Measurements from ENCODE around the gene CFAP221.

Gene CFAP221

DNA sequence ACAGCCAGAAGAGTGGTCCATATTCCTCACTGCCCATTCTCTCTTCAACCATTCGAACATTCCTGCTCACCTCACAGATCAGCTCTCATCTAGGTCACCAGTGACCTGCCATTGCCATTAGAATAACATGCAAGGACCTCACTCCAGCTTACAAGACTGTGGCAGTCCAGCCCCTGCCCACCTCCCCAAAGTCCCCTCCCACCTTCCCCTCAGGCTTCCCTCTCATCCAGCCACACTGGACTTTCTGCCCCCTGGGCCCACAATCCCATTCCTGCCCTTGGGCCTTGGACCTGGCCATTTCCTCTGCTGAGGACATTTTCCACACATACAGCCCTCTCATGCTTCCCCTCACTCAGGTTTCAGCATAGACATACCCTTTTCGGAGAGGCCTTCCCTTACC is 129.5 kb downstream of the CFAP221 start:
- H3K4me3 ChIP-seq (ENCODE audit: low read depth, low read length), result no peak overlapping the region
- TF ChIP-seq, protein P1, sequence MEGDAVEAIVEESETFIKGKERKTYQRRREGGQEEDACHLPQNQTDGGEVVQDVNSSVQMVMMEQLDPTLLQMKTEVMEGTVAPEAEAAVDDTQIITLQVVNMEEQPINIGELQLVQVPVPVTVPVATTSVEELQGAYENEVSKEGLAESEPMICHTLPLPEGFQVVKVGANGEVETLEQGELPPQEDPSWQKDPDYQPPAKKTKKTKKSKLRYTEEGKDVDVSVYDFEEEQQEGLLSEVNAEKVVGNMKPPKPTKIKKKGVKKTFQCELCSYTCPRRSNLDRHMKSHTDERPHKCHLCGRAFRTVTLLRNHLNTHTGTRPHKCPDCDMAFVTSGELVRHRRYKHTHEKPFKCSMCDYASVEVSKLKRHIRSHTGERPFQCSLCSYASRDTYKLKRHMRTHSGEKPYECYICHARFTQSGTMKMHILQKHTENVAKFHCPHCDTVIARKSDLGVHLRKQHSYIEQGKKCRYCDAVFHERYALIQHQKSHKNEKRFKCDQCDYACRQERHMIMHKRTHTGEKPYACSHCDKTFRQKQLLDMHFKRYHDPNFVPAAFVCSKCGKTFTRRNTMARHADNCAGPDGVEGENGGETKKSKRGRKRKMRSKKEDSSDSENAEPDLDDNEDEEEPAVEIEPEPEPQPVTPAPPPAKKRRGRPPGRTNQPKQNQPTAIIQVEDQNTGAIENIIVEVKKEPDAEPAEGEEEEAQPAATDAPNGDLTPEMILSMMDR (IDR thresholded peaks at IDR 0.05; ENCODE audit: low read depth, low read length, missing control alignments), result no peak
- DNase-seq (ENCODE audit: low read depth), result no peak

DNA sequence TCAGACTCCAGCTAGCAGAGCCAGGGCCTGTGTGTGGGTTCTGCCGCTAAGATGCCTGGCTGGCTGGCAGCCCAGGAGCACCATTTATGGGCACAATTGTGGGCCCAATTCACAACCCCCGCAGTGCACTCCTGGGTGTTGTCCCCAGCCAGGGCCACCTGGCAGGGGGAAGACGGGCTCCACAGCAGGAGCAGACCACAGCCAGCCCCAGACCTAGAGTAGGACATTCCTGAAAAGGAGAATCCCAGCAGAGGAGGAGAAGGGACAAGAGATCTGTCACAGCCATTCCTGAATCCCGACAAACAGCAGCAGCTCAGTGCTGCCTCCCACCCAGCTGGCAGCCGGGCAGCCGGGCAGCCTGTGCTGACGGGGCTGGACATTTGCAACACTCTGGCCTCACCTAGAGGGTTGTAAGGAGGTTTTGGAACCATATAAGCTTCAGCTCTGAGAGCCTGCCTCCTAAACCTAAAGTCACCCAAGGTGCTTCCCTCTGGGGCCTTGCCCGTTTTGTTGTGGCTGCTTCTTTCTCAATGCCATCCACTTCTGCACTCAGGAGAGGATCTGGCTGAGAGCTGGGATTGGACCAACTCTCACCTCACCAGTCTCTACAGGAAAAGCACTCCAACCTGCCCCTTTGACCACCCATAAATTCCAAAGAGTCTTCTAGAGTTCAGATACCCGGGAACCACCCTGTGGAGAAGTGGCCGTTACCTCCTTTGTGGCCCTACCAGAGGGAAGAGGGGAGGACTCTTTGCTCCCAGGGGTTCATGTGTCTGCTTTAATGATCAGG is 130.7 kb downstream of the CFAP221 start:
- H3K4me3 ChIP-seq (ENCODE audit: low read depth, low read length), result no peak overlapping the region
- DNase-seq (ENCODE audit: low read depth), result no peak
- TF ChIP-seq, protein P1 (IDR thresholded peaks at IDR 0.05; ENCODE audit: low read depth, low read length, missing control alignments), result no peak

DNA sequence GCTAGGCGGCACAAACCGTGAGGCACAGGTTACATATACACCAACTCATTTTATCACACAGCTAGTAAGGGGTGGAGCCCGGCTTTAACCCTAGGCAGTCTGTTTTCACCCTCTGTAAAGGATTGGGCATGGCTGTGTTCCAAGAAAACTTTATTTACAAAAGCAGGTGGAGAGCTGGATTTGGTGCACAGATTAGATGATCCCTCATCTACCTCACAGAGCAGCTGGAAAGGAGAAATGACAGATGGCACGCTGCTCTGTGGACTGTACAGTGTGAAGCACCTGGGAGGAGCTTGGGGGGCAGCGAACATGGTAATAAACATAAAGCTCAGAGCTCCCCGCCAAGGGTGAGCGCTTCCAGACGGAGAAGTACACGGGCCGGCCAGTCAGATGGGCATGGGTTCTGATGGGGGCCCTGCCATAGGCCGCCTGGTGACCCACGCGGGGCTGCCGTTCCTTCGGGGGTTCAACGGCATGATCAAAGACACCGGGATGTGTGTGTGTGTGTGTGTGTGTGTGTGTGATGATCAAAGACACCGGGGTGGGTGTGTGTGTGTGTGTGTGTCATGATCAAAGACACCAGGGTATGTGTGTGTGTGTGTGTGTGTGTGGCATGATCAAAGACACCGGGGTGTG is 133.9 kb downstream of the CFAP221 start:
- H3K4me3 ChIP-seq (ENCODE audit: low read depth, low read length), result no peak overlapping the region
- TF ChIP-seq, protein P1 (IDR thresholded peaks at IDR 0.05; ENCODE audit: low read depth, low read length, missing control alignments), result no peak
- no peak for DNase-seq (ENCODE audit: low read depth)

DNA sequence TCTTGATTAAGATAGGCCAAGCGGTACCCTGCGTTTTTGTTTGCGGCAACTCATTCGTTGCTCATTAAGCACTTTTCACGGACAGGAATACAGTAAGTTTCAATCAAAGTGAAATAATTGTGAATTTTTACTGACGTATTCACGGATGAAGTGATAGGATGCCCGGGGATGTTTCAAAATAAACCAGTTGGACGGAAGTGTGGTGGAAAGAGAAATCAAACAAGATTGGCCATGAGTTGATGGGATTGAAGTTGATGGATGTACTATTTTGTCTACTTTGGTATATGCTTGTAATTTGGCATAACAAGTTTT is 135.2 kb downstream of the CFAP221 start:
- TF ChIP-seq, protein P1 (IDR thresholded peaks at IDR 0.05; ENCODE audit: low read depth, low read length, missing control alignments), result no peak
- H3K4me3 ChIP-seq (ENCODE audit: low read depth, low read length), result peak overlapping the region; percentile 95

DNA sequence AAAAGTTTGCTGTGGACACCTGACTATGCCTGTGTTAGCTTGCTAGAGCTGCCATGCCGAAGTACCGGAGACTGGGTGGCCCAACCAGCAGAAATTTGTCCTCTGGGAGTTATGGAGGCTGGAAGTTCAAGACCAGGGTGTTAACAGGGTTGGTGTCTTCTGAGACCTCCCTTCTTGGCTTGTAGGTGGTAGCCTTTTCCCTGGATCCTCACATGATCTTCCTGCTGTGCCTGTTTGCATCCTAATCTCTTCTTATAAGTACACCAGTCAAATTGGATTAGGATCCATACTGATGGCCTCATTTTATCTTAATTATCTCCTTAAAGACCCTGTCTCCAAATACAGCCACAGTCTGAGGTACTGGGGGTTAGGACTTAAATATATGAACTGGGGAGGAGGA is 135.6 kb downstream of the CFAP221 start:
- TF ChIP-seq, protein P1 (IDR thresholded peaks at IDR 0.05; ENCODE audit: low read depth, low read length, missing control alignments), result no peak
- no peak for DNase-seq (ENCODE audit: low read depth)
- peak overlapping the region; percentile 95 for H3K4me3 ChIP-seq (ENCODE audit: low read depth, low read length)

More for the DNA sequence above, 135.2 kb downstream of the CFAP221 start:
- DNase-seq (ENCODE audit: low read depth), result no peak

DNA sequence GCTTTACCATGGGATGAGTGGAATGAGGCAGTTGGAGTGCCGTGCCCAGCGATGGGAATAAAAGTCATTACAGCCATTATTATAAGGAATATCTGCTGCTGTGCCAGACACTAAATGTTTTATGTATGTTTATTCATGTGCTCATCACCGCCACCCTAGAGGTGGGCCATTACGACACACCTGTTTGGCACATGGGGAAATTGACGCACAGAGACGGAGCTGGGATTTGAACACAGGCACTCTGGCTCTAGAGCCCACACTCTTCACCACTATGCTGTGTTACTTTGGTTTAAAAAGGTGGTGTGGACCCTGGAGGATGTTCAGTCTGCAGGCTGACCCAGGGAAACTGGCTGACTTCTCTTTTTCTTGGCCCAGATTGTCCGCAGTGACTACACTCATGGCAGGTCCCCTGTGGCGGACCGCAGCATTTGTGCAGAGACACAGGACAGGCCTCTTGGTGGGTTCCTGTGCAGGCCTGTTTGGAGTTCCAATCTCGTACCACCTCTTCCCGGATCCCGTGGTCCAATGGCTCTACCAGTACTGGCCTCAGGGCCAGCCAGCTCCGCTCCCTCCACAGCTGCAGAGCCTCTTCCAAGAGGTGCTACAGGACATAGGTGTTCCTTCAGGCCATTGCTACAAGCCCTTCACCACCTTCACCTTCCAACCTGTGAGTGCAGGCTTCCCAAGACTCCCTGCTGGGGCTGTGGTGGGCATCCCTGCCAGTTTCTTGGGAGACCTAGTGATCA is 136.4 kb downstream of the CFAP221 start:
- TF ChIP-seq, protein P1 (IDR thresholded peaks at IDR 0.05; ENCODE audit: low read depth, low read length, missing control alignments), result no peak
- no peak overlapping the region for H3K4me3 ChIP-seq (ENCODE audit: low read depth, low read length)
- no peak for DNase-seq (ENCODE audit: low read depth)
